COLO829 (cell line): ENCODE results near the gene TFF3.

Experiments used
- DNase-seq: peaks from one replicate; pipeline ENCODE4 v3.0.0; 2012; ENCODE audit warnings: low spot score

The TFF3 gene

GRCh38 chr21:42289926-42290325 is 25.3 kb downstream of the TFF3 start:
- DNase-seq, result no peak

GRCh38 chr21:42288962-42289361 is 26.2 kb downstream of the TFF3 start:
- DNase-seq, result no peak

- DNase-seq, result no peak
Measured at GRCh38 chr21:42287193-42288083, 27.8 kb downstream of the TFF3 start.

GRCh38 chr21:42286416-42286815 is 28.8 kb downstream of the TFF3 start:
- no peak for DNase-seq

- DNase-seq, result no peak
Measured at GRCh38 chr21:42285569-42286245, 29.5 kb downstream of the TFF3 start.

GRCh38 chr21:42282715-42283114 is 32.5 kb downstream of the TFF3 start:
- DNase-seq, result no peak

GRCh38 chr21:42282021-42282420 is 33.2 kb downstream of the TFF3 start:
- DNase-seq, result no peak

- DNase-seq, result no peak
Measured at GRCh38 chr21:42281181-42281680, 34.0 kb downstream of the TFF3 start.

GRCh38 chr21:42280356-42281180 is 34.6 kb downstream of the TFF3 start:
- no peak for DNase-seq

GRCh38 chr21:42279888-42280287 is 35.3 kb downstream of the TFF3 start:
- no peak for DNase-seq

GRCh38 chr21:42279341-42279871 is 35.8 kb downstream of the TFF3 start:
- no peak for DNase-seq

GRCh38 chr21:42278451-42279149 is 36.6 kb downstream of the TFF3 start:
- no peak for DNase-seq

- no peak for DNase-seq
Measured at GRCh38 chr21:42277593-42277992, 37.6 kb downstream of the TFF3 start.

- DNase-seq, result no peak
Measured at GRCh38 chr21:42276526-42277154, 38.6 kb downstream of the TFF3 start.

GRCh38 chr21:42276076-42276475 is 39.1 kb downstream of the TFF3 start:
- DNase-seq, result no peak

- DNase-seq, result no peak
Measured at GRCh38 chr21:42272984-42273600, 42.1 kb downstream of the TFF3 start.

- DNase-seq, result no peak
Measured at GRCh38 chr21:42272109-42272962, 42.9 kb downstream of the TFF3 start.

- no peak for DNase-seq
Measured at GRCh38 chr21:42271065-42271464, 44.1 kb downstream of the TFF3 start.

GRCh38 chr21:42269386-42269785 is 45.8 kb downstream of the TFF3 start:
- DNase-seq, result no peak
